ENCODE data around the gene PTPRD.

PTPRD gene

DNA sequence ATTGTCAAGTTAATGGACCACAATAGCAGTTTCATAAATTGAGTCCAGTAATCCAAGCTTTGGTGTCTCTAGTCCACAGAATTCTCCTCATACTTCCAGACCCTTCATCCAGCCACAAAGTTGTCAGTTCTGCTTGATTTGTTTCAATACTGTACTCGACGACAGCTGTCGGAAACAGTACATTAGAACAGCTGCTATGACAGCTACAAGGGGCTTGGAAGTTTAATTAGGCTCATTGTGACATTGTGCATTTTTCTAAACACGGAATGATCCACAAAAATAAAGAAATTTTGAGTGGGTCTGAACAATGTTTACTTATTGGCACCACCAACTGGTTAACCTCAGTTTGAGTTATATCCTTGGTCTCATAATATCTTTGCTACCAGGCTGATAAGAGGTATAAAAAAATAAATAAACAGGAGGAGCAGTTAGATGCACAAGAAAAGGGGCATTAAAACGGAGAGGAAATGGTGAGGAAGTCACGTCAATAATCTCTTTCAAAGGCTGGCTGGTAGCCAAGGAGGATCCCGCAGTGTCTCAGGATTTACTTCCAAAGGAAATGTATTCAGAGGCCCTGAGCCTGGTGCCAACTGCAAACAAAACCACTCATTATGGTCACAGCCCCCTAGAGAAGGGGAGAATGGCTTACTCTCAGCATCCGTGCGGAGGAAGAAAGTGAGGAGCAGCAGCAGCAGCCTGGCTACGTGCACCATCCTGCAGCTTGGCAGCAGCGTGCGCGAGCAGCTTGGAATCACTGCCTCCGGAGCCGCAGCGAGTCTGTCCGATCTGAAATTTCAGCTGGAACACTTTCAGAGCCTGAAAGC lies 1879.5 kb downstream of the PTPRD start:
- DNase-seq: peak; percentile 86

DNA sequence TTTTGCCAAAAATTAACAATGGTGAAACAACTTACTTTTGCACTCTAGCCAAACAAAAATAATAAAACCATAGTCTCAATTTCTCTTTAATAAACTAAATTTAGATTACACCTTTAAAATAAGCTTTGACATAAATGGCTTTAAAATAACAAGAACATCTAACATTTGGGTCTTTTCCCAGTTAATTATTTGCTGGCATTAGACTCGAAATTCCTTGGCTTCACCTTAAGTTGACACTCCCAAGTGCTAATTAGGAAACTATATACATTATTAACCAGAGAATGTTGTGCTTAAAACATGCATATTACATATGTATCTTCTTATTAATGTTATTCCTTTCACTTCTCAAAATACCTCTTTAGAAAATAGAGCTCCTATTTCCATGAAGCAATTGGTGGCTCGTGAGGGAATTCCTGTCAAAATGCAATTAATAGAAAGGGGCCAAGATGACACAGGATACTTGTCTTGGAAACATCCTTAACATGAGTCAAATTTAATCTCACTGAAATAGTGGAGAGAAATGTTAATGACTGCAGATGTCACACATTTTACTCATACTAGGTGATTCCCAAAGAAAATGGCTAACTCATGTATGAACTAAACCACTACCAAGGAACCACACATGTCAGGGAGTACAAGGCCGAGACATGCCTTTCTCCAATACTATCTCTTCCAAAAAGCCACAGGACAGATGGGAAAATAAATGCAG lies 1880.3 kb downstream of the PTPRD start:
- no peak for DNase-seq

DNA sequence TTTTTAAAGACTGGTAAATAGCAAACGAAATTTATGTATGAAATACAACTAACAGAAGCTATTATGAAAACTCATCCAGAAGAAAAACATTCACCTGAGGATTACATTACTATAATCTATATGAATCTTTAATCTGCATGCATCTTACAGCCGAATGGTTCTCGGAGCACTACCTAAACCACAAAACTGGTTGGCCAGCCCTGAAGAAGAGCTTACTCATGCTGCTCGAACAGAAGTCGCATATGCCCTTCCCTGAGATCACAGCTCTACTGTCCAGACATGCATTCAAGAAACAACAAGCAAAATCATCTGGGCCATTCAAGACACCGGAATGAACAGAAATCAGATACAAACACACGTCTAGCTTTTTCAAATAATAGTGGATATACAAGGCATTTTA lies 1882.2 kb downstream of the PTPRD start:
- DNase-seq: no peak

GRCh38 chr9:8728910-8729309 lies 1883.9 kb downstream of the PTPRD start:
- no peak for DNase-seq

GRCh38 chr9:8727191-8727590 lies 1885.6 kb downstream of the PTPRD start:
- DNase-seq: no peak

- no peak for DNase-seq
Measured at GRCh38 chr9:8726692-8727091, 1886.1 kb downstream of the PTPRD start.

DNA sequence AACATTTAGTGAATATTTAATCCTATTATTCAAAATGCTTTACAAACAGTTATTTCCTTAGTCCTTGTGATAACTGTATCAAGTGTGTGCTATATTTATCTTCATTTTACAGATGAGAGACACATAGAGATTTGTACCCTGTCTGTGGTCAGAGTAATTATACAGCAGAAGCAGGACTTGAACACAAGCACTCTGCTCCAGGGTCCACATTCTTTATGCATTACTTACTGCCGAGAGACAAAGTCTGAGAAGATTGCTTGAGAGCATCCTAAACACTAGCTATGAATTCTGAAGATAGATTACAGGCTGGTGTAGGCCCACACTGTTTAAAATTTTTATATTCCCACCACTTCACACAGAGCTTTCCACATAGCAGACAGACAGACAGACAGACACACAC lies 1887.2 kb downstream of the PTPRD start:
- DNase-seq: no peak

DNA sequence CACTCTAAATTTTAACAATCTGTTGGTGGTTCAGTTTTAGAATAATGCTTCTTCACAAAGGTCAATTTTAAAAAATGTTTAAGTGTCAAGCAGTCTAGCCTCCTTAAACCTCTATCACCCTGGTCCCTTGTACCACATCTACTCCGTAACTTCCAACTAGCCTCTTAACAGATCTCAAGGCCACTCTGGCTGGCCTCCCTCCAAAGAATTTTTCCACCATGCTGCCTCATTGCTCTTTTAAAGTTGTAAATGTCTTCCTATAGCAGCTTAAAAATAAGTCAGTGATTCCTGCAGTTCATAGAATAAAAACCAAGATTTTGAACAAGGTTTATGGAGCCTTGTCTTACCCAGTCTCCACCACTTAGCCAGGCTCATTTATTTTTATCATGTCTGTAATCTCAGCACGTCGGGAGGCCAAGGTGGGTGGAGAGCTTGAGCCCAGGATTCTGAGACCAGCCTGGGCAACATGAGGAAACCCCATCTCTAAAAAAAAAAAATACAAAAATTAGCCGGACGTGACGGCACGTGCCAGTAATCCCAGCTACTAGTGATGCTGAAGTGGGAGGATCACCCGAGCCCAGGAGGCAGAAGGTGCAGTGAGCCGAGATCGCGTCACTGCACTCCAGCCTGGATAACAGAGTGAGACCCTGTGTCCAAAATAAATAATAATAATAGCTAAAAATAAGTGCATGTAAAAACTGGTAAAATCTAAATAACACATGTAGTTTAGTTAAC lies 1888.4 kb downstream of the PTPRD start:
- DNase-seq: no peak

DNA sequence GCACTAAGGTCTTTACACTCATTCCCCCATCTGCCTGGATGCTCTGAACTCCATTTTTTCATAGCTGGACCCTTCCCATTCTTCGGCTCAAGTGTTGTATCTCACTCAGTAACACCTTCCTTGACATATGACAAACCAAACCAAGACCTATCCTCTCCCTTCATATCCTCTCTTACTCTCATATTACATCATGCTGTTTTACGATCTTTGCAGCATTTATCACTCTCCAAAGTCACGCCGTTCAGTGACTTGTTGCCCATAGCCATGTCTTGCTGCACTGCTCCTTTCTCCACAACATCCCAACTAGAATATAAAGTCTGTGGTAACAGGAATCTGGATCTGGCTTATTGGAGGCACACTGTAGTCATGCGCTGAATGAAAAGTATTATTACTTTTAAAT lies 1889.6 kb downstream of the PTPRD start:
- no peak for DNase-seq

DNA sequence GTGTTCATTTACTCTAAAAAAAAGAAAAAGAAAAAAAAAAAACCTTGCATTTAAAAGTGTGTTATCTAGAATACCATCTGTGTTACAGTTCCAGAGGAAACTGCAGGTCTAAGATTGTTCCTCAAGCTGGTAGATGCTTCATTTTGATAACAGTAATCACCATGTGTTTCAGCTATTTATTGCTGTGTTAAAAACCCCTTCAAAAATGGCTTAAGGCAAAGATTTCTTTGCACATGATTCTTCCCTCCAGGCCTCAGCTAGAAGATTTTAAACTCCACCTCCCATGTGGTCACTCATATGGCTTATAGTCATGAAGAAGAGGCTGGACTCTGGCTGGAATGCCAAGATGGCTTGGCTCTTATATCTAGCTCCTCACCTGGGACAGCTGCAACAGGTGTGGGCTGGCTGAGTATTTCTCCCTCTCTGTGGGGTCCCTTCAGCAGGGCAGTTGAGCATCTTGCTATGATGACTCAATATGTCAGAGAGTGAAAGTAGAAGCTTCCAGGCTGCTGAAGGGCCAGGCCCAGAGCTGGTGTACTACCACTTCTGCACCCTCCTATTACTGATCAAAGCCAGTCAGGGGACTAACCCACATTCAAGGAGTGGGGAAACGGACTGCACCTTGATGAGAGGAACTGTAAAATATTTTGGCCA lies 1892.8 kb downstream of the PTPRD start:
- no peak for DNase-seq

DNA sequence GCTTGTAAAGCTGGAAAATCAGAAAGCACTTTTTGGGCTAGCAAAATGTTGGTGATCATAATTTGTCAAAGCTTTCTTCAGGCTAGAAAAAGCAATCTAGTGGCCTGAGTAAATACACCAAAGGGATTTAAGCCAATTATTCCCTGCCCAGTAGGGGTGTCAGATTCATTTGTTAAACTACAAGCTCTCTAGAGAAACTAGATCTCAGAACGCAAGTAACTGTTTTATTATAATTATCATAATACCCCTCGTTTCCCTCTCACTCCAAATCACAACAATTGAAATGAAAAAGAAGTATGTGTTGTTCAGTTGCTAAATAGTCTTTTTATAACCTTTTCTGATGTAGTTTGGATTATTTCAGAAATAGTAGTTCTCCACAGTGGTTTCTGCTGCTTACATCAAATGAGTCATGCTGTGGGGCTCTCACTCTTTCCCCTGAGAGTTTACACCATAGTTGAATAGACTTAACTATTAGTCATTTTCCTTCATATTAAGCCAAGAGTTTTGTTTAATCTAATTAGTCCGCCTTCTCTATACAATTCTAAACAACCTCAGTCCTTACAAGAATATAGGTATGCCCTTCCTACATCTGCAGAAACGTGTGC lies 1894.6 kb downstream of the PTPRD start:
- DNase-seq: no peak

DNA sequence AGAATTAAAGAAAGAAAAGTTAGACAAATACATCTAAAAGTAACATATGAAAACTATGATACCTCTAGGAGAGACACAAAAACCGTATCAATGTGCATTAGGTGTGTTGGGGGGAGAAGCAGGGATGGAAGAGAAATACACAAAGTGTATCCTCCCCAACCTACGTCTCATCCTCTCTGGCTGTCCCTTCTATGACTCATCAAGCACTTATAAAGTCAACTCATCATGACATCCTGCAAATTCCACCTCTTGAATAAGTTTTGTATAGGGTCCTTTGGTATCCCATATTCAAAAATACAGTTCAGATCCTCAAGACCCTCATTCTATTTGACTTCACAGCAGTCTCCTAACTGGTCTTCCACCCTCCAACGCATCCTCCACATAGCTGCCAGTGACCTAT lies 1895.7 kb downstream of the PTPRD start:
- DNase-seq: no peak

DNA sequence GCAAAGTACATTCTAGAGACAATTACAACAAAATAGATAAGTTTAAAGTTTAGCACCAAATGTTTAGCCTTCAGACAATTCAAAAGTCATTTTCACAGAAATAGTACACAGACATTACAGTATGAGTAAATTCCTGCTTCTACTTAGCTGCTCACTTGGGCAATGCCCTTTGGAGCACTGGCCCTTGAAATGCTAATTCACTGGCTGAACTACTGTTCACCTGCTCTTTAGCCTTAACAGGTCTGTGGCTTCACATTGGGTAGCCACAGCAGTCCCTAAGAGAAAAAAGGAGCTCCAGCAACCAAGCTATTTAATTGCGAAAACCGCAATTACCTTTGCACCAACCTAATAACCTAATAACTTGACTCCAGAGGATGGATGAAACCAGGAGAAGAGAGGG lies 1897.0 kb downstream of the PTPRD start:
- no peak for DNase-seq

- DNase-seq: no peak
Measured at GRCh38 chr9:8713811-8714165, 1899.0 kb downstream of the PTPRD start.

GRCh38 chr9:8713149-8713810 lies 1899.5 kb downstream of the PTPRD start:
- DNase-seq: no peak

GRCh38 chr9:8709731-8710130 lies 1903.1 kb downstream of the PTPRD start:
- no peak for DNase-seq

DNA sequence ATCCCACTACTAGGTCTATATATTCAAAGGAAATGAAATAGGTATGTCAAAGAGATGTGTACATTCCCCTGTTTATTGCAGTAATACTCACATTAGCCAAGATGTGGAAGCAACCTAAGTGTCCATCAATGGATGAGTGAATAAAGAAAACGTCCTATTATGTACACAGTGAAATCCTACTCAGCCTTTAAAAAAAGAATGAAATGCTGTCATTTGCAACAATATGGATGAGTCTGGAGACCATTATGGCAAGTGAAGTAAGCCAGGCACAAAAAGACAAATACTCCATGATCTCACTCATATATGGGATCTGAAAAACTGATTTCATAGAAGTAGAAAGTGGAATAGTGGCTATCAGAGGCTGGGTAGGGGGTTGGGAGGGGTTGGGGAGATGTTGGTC lies 1904.1 kb downstream of the PTPRD start:
- no peak for DNase-seq

- DNase-seq: no peak
Measured at GRCh38 chr9:8706998-8707397, 1905.8 kb downstream of the PTPRD start.

GRCh38 chr9:8706531-8706930 lies 1906.3 kb downstream of the PTPRD start:
- DNase-seq: peak; percentile 77

DNA sequence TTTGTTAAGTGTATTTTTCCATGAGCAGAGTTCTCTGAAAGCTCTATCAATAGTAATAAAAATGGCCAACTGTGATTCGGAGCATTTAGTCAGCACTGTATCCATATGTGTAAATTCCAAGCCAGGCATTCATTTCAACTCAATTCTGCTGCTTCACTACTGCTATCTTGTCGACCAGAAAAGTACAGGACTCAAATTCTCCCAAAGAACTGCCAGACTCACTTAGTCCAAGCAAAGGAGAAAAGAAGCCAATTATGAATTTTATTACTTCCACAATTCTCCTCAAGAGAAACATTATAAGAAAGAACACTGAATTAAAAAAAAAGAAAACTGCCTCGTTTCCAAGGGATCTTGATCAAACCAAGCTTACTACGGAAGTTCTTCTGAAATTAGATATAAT lies 1906.9 kb downstream of the PTPRD start:
- DNase-seq: peak; percentile 50

GRCh38 chr9:8703904-8704303 lies 1908.9 kb downstream of the PTPRD start:
- no peak for DNase-seq

- no peak for DNase-seq
Measured at GRCh38 chr9:8701904-8702303, 1910.9 kb downstream of the PTPRD start.

Measured in eye (tissue), 1 donor.